Stimulated activated naive CD8-positive, alpha-beta T cell treated with anti-CD3 and anti-CD28 coated beads, Interleukin-15, Interleukin-2, amounts not matched to agents 100 ng/mL and 50 ng/mL, for 24 hours (primary cell): ENCODE measurements around the gene TCF12.
"Not testable (repeated sequence)": the region's sequence is repeated elsewhere in the genome, so short reads cannot be mapped to it uniquely, and the experiment has no call there.

ENCODE experiments used
- H3K27ac Mint-ChIP-seq: one replicate; pipeline ENCODE4 v1.8.0; 2021; ENCODE audit warnings: mild to moderate bottlenecking, mixed read lengths
- H3K27me3 Mint-ChIP-seq: one replicate; pipeline ENCODE4 v1.8.0; 2021; ENCODE audit warnings: mixed read lengths
- H3K36me3 Mint-ChIP-seq: one replicate; pipeline ENCODE4 v1.8.0; 2021; ENCODE audit warnings: low read depth, mixed read lengths
- H3K4me1 Mint-ChIP-seq: one replicate; pipeline ENCODE4 v1.8.0; 2021; ENCODE audit warnings: low read depth, mixed read lengths
- H3K4me3 Mint-ChIP-seq: one replicate; pipeline ENCODE4 v1.8.0; 2021; ENCODE audit warnings: mild to moderate bottlenecking, mixed read lengths
- H3K9me3 Mint-ChIP-seq: one replicate; pipeline ENCODE4 v1.8.0; 2021; ENCODE audit warnings: mixed read lengths

The TCF12 gene

GRCh38 chr15:56929933-56930332 lies 11.5 kb downstream of the TCF12 start:
- no peak overlapping the region for H3K27ac Mint-ChIP-seq
- H3K4me1 Mint-ChIP-seq, result peaks cover 79% of the 10 kb centered on the region
- no peak overlapping the region for H3K4me3 Mint-ChIP-seq
- H3K36me3 Mint-ChIP-seq, result peaks cover 60% of the 10 kb centered on the region
- H3K9me3 Mint-ChIP-seq, result no peaks in the 10 kb centered on the region
- H3K27me3 Mint-ChIP-seq, result no peaks in the 10 kb centered on the region

- no peak overlapping the region for H3K4me3 Mint-ChIP-seq
- H3K4me1 Mint-ChIP-seq, result peaks cover 75% of the 10 kb centered on the region
- no peaks in the 10 kb centered on the region for H3K27me3 Mint-ChIP-seq
- H3K9me3 Mint-ChIP-seq, result no peaks in the 10 kb centered on the region
- H3K36me3 Mint-ChIP-seq, result peaks cover 64% of the 10 kb centered on the region
- H3K27ac Mint-ChIP-seq, result no peak overlapping the region
Observed at GRCh38 chr15:56930669-56931313, 12.3 kb downstream of the TCF12 start.

GRCh38 chr15:56931639-56932508 lies 13.4 kb downstream of the TCF12 start:
- peaks cover 70% of the 10 kb centered on the region for H3K36me3 Mint-ChIP-seq

GRCh38 chr15:56932509-56932868 lies 14.0 kb downstream of the TCF12 start:
- H3K4me1 Mint-ChIP-seq, result peaks cover 79% of the 10 kb centered on the region
- H3K9me3 Mint-ChIP-seq, result peaks cover 11% of the 10 kb centered on the region
- not testable (repeated sequence) for H3K27ac Mint-ChIP-seq, H3K4me3 Mint-ChIP-seq, H3K27me3 Mint-ChIP-seq
- peaks cover 72% of the 10 kb centered on the region for H3K36me3 Mint-ChIP-seq

More at GRCh38 chr15:56931639-56932508, 13.4 kb downstream of the TCF12 start:
- no peak overlapping the region for H3K27ac Mint-ChIP-seq
- H3K4me3 Mint-ChIP-seq, result no peak overlapping the region
- no peaks in the 10 kb centered on the region for H3K27me3 Mint-ChIP-seq
- peaks cover 77% of the 10 kb centered on the region for H3K4me1 Mint-ChIP-seq
- H3K9me3 Mint-ChIP-seq, result peaks cover 8% of the 10 kb centered on the region

- Mint-ChIP-seq H3K9me3 (peaks cover 11% of the 10 kb centered on the region), H3K4me3 (no peak overlapping the region), H3K27ac (no peak overlapping the region), H3K36me3 (peaks cover 71% of the 10 kb centered on the region), H3K4me1 (peaks cover 82% of the 10 kb centered on the region), H3K27me3 (no peaks in the 10 kb centered on the region)
Observed at GRCh38 chr15:56933410-56933809, 15.0 kb downstream of the TCF12 start.

GRCh38 chr15:56933811-56934210 lies 15.4 kb downstream of the TCF12 start:
- Mint-ChIP-seq H3K27ac (no peak overlapping the region), H3K4me1 (peaks cover 82% of the 10 kb centered on the region), H3K4me3 (no peak overlapping the region), H3K9me3 (peaks cover 11% of the 10 kb centered on the region), H3K36me3 (peaks cover 75% of the 10 kb centered on the region), H3K27me3 (no peaks in the 10 kb centered on the region)

GRCh38 chr15:56934269-56934668 lies 15.8 kb downstream of the TCF12 start:
- Mint-ChIP-seq H3K9me3 (peaks cover 11% of the 10 kb centered on the region), H3K4me1 (peaks cover 82% of the 10 kb centered on the region), H3K36me3 (peaks cover 75% of the 10 kb centered on the region), H3K4me3 (no peak overlapping the region), H3K27ac (no peak overlapping the region), H3K27me3 (no peaks in the 10 kb centered on the region)

- Mint-ChIP-seq H3K36me3 (peaks cover 60% of the 10 kb centered on the region), H3K27me3 (no peaks in the 10 kb centered on the region), H3K9me3 (peaks cover 11% of the 10 kb centered on the region), H3K4me3 (no peak overlapping the region), H3K4me1 (peaks cover 69% of the 10 kb centered on the region), H3K27ac (no peak overlapping the region)
Observed at GRCh38 chr15:56936929-56937328, 18.5 kb downstream of the TCF12 start.

- Mint-ChIP-seq H3K36me3 (peaks cover 51% of the 10 kb centered on the region), H3K4me3 (no peak overlapping the region), H3K9me3 (peaks cover 11% of the 10 kb centered on the region), H3K27ac (no peak overlapping the region), H3K27me3 (no peaks in the 10 kb centered on the region), H3K4me1 (peaks cover 65% of the 10 kb centered on the region)
Observed at GRCh38 chr15:56939257-56939656, 20.8 kb downstream of the TCF12 start.

GRCh38 chr15:56940388-56940787 lies 21.9 kb downstream of the TCF12 start:
- H3K9me3 Mint-ChIP-seq, result peaks cover 11% of the 10 kb centered on the region
- H3K4me3 Mint-ChIP-seq, result no peak overlapping the region
- H3K36me3 Mint-ChIP-seq, result peaks cover 49% of the 10 kb centered on the region
- H3K4me1 Mint-ChIP-seq, result peaks cover 60% of the 10 kb centered on the region
- no peaks in the 10 kb centered on the region for H3K27me3 Mint-ChIP-seq
- H3K27ac Mint-ChIP-seq, result no peak overlapping the region

GRCh38 chr15:56942118-56942517 lies 23.7 kb downstream of the TCF12 start:
- peaks cover 50% of the 10 kb centered on the region for H3K4me1 Mint-ChIP-seq
- H3K4me3 Mint-ChIP-seq, result no peak overlapping the region
- H3K36me3 Mint-ChIP-seq, result peaks cover 45% of the 10 kb centered on the region
- H3K27ac Mint-ChIP-seq, result no peak overlapping the region
- H3K27me3 Mint-ChIP-seq, result no peaks in the 10 kb centered on the region
- H3K9me3 Mint-ChIP-seq, result peaks cover under 1% of the 10 kb centered on the region

GRCh38 chr15:56943403-56943802 lies 25.0 kb downstream of the TCF12 start:
- no peaks in the 10 kb centered on the region for H3K9me3 Mint-ChIP-seq
- H3K36me3 Mint-ChIP-seq, result peaks cover 44% of the 10 kb centered on the region
- H3K4me1 Mint-ChIP-seq, result peaks cover 50% of the 10 kb centered on the region
- no peaks in the 10 kb centered on the region for H3K27me3 Mint-ChIP-seq
- no peak overlapping the region for H3K4me3 Mint-ChIP-seq
- H3K27ac Mint-ChIP-seq, result no peak overlapping the region

- H3K27ac Mint-ChIP-seq, result no peak overlapping the region
- H3K36me3 Mint-ChIP-seq, result peaks cover 34% of the 10 kb centered on the region
- peaks cover 46% of the 10 kb centered on the region for H3K4me1 Mint-ChIP-seq
- no peak overlapping the region for H3K4me3 Mint-ChIP-seq
- H3K9me3 Mint-ChIP-seq, result no peaks in the 10 kb centered on the region
- no peaks in the 10 kb centered on the region for H3K27me3 Mint-ChIP-seq
Observed at GRCh38 chr15:56944485-56944884, 26.0 kb downstream of the TCF12 start.

GRCh38 chr15:56946150-56946549 lies 27.7 kb downstream of the TCF12 start:
- no peaks in the 10 kb centered on the region for H3K27me3 Mint-ChIP-seq
- H3K36me3 Mint-ChIP-seq, result peaks cover 34% of the 10 kb centered on the region
- H3K27ac Mint-ChIP-seq, result no peak overlapping the region
- H3K4me1 Mint-ChIP-seq, result peaks cover 48% of the 10 kb centered on the region
- H3K4me3 Mint-ChIP-seq, result no peak overlapping the region
- H3K9me3 Mint-ChIP-seq, result no peaks in the 10 kb centered on the region

- peaks cover 36% of the 10 kb centered on the region for H3K4me1 Mint-ChIP-seq
- H3K27ac Mint-ChIP-seq, result no peak overlapping the region
- no peaks in the 10 kb centered on the region for H3K27me3 Mint-ChIP-seq
- H3K36me3 Mint-ChIP-seq, result peaks cover 41% of the 10 kb centered on the region
- no peak overlapping the region for H3K4me3 Mint-ChIP-seq
- H3K9me3 Mint-ChIP-seq, result no peaks in the 10 kb centered on the region
Observed at GRCh38 chr15:56948000-56948763, 29.7 kb downstream of the TCF12 start.
